HG02763 (cell line): Measurements from ENCODE around the gene AAK1.

Experiments
- ATAC-seq: cut with Tn5 transposase; IDR thresholded peaks from one replicate; pipeline ENCODE4 v1.9.1; 2021; ENCODE audit warnings: mild to moderate bottlenecking, moderate library complexity; ENCODE audit not compliant: unreplicated experiment

Gene AAK1

DNA sequence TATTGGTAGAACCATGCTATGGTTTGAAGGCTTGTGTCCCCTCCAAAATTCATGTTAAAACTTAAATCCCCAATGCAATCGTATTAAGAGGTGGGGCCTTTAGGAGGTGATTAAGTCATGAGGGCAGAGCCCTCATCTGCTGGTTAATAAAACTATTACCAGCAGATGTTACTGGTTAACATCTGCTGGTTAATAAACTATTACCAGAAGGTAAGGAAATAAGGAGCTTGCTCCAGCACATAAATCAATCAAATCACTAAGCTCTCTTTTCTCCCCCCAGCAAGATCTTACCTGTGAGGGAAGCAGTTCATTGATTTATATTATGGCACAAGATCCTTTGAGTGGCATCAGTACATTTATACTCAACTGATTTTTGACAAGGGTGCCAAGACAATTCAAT lies 96.9 kb downstream of the AAK1 start:
- no peak for ATAC-seq

DNA sequence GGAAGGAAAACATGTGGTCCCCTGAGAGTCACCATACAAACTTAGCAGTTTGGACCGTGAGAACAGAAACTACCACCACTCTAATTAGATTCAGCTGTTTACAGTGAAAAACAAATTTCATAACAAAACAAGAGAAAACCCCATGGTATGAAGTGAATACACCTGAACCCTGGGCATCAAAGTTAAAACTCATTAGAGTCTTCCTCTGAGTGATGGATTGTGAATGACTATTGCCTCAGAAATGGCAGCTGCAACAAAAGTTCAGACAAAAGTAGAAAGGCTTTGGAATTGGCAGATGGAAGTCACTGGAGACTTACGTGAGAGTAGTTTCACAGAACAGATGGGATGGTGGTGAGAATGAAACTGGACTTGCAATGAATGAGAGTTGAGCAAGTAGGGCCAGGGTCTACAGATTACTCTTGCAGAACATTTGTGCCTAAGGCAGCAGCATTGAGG lies 98.0 kb downstream of the AAK1 start:
- ATAC-seq: no peak

DNA sequence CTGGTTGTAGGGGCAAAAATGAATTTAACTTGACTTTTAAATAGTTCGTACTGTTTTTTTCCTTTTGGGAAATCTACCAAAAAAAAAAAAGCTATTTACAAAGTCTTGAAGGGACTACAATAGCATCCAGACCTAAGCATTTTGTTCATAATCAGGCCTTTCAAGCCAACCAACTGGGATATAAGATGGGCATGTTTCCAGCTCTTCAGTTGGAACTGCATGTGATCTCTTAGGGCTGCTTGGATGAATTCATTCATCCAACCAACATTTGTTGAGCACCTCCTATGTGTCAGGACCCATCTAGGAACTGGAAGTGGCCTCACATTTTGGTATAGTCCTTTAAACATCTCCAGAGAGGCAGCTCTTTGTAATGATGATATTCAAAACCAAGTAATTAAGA lies 98.6 kb downstream of the AAK1 start:
- ATAC-seq: no peak

DNA sequence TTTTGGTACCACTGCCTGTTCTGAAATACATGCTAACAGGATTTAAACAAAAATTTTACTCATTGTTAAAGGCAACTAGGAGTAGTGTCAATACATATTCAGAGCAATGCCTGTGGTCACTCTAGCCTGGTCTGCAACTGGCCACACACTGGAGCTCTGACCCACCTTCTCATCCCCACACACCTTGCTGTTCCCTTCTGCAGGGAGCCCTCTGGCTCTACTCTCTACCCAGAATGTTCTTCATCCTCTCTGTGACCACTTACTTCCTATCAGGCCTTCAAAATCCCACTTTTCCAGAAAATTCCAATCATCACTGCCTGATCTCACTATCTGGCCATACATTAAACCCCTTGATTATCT lies 104.0 kb downstream of the AAK1 start:
- no peak for ATAC-seq

DNA sequence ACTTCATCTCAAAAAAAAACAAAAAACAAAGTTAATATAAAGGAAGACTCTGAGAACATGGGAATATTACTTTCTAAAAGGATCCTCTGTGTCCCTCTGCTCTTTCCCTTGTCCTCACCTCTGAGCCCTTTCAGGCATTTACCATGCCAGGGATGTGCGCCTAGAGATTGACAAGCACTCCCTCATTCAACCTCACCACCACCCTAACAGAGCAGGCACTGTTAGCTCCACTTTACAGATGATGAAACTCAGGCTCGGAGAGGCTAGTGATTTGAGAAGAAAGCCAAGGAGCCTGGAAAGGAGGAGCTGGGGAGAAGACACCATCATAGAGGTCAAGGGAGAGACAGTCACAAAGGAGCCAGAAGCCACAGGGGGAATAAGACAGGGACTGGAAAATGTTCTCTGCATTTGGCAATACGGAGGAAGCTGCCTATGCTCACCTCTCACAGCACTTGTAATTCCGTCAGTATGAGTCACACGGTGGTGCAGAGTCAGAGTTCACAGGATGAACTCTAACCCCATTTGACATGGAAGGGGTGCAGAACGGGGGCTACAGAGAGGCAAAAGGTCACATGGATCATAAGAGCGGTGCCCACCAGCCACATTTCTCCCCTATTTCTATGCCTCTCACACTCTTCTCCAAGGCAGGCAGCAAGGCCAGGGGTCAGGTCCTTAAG lies 104.5 kb downstream of the AAK1 start:
- no peak for ATAC-seq

DNA sequence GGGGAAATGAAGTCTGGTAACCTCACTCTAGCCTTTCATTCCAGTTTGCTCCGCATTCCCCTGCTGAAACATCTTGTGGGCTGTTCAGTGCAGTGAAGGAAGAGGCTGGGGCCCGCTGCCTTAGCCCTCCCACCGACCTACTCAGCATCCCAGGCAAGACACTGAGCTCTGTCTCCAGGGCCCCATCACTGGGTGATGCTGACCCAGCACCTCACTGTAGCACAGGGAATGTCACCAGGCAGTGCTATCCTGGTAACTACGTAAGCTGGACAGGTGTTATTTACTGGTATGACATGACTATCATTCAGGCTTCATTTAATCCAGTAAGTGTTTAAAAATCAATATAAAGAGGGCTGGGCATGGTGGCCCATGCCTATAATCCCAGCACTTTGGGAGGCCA lies 105.3 kb downstream of the AAK1 start:
- ATAC-seq: no peak

DNA sequence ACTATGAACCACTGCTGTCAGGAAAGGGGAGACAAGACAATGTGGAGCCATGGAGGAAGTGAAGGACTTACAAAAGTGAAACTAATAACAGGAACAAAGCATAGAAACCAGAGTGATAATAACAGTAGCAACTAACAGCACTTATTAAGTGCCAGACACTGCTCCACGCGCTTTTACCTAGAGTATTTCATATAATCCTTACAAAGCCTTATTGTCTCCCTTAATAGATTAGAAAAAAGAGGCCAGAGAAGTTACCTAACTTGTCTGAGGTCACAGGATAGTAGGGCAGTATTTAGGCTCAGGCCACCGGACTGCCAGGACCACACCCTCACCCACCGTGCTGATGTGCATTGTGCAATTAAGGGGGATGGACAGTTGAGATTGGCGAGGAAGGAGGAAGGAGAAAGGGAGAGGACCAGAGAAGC lies 107.7 kb downstream of the AAK1 start:
- no peak for ATAC-seq

DNA sequence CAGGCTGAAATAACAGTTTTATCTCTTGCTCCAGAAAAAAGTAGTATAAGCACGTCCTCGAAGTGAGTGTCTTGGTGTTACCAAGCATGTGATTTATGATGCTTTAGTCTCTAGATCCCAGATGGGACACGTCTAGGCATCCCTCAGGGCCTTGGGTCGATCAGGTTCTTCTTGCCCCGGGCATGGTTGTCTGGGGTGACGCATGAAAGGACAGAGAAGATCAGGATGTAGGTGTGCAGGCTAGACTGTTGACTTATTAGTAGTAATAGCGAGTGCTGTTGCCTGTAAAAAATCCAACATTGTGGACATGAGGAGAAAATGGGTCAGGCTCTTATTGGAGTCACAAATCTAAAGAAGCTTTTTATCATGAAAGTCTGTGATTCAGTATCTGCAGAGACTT lies 112.4 kb downstream of the AAK1 start:
- ATAC-seq: no peak

DNA sequence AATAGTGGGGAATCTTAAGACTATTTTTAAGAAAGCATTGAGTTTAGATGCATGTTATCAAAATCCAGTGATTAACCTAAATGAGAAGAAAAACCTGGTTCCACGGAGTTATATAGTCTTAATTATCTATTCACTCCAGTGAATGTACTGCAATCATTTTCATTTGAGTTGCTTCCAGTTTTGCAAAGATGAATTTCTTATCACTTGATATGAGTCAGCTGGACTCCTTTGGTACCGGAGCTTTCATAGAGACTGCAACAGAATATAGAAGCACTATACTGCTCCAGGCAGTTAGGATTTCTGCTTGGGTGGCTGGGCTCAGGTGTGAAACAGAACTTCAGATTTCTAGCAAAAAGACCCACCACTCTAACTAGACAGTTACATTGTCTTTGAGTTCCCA lies 114.1 kb downstream of the AAK1 start:
- ATAC-seq: no peak

DNA sequence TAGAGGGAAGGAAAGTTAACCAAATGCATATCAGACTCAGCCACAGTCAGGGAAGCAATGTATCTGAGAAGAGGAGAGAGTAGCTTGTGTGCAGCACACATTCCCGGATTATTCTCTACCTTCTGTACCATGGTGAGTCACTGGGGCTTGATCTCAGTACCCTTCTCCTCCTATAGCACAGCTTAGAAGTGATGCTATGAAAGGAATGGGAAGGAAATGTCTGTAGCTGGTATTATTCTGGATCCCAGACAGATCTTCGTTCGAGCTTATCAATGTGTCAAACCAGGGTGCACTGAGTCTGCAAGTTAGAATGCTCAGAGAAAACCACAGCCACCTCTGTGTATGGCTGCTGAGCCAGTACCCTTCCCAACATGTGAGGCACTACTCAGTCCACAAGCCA lies 118.3 kb downstream of the AAK1 start:
- no peak for ATAC-seq

DNA sequence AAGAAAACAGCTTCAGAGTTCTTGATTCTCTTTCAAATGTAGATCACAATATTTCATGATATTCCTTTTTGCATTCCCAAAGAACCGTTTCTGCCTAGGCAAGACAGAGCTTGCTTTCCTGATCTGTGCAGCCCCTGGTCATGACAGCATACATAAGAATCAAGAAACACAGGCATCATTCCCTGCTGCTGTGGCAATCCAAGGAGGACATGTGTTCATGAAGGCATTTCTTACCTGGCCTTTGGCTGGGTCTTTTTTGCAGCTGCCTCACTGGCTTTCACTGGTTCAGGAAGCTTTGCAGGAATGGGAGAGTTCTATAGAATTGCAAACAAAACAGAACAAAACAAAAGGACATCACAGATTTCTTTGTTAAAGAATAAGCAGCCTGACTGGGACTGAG lies 118.7 kb downstream of the AAK1 start:
- ATAC-seq: no peak

DNA sequence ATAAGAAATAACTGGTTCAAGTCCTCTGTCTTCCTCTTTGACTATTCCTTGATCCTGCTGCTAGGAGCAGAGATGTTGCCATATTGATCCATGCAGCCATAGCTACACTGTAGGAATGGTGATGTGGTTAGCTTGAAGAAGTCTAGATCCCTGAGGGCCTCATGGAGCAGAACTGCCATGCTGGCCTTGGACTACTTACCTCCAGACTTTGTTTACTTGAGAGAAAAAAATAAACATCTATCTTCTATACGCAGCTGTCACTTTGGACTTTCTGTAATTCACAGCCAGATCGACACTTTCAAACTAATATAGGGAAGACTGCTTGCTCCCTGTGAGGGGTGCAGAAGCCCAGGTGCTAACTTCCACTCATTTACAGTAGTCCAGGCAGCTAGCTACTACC lies 121.8 kb downstream of the AAK1 start:
- no peak for ATAC-seq

DNA sequence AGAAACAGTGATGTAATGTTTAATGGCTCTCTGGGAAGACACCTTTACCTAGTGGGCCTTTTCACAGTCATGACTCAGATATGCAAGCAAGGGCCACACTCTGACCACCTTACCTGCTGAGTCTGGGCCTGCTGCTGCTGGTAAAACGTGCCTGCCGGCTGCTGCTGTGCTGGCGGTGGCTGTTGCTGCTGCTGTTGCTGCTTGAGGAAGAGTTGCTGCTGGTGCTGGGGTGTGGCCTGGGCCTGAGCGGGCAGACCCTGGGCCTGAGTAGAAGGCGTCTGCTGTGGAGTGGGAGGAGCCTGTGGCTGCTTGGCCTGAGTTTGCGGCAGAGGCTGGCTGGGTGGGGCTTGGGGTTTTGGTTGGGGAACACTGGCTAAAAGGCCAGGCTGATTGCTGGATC lies 124.7 kb downstream of the AAK1 start:
- no peak for ATAC-seq

DNA sequence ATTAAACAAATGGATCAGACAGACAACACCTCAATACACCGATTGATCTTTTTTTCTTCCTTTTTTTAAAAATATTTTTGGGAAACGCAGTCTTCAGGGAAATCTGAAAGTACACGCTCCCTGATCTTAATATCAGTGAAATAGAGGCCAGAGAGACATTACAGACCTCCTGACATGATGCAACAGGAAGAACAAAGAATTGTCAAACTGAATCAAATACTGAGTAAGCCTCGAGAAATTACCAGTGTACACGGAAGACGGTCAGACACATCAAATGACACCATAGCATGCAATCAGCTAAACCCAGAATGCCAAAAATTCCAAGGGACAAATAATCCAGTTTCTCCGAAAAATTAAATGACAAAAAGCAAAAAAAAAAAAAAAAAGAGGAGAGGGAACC lies 126.1 kb downstream of the AAK1 start:
- ATAC-seq: no peak

DNA sequence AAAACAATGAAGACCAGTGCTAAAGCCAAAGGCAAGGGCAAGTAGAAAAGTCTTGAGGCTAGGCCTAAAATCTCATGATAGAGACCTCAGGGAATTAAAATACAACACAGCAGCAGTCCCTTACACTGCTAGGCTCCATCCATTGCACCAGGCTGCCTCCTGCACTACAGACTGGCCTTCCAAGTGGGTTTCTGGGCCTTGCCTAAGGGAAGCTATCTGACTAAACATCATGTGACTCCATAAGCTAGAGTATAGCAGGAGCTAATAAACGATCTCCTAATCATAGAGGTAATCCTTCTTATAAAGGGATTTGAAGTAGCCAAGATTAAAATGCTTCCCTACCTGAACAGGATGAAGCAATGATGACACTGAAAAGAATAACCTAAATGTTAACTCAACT lies 128.7 kb downstream of the AAK1 start:
- no peak for ATAC-seq

DNA sequence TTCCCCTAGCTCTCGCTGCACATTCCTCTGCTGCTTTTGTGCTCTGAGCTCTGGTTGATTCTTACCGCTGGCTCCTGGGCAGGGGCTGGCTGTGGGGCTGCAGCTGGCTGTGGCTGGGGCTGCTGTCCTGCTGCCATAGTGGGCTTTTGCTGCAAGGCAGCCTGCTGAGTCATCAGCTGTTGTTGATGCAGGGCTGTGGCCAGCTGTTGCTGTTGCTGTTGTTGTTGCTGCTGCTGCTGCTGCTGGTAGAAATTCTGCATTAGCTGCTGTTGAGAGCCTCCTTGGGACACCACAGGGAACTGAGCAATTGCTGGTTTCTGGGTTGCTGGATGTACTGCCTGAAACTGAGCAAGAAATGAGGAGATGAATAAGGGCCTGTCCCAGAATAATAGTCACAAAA lies 129.1 kb downstream of the AAK1 start:
- no peak for ATAC-seq

DNA sequence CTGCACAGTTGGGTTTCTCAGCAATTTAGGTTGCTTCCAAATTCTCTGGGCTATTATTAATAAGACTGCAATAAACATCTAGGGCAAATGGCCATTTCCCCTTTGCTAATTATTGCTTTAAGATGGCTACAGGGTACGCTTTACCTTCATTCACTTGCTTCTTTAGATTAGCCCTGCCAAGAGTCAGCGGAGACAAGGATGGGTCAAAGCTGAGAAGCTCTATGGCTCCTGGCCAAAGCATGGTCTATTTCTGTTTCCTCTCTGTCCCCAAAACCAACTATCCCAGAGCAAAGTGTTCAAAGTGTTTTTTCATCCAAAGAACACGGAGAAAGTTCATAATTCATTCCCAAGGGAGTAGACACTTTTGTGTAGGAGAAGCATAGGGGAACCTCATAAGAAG lies 131.1 kb downstream of the AAK1 start:
- no peak for ATAC-seq

DNA sequence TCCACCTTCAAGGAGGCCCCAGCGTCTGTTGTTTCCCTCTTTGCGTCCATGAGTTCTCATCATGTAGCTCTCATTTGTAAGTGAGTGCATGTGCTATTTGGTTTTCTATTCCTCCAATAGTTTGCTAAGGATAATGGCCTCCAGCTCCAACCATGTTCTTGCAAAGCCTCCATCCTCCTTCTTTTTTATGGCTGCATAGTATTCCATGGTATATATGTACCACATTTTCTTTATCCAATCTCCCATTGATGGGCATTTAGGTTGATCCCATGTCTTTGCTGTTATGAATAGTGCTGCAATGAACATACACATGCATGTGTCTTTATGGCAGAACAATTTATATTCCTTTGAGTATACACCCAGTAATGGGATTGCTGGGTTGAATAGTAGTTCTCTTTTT lies 133.3 kb downstream of the AAK1 start:
- no peak for ATAC-seq

DNA sequence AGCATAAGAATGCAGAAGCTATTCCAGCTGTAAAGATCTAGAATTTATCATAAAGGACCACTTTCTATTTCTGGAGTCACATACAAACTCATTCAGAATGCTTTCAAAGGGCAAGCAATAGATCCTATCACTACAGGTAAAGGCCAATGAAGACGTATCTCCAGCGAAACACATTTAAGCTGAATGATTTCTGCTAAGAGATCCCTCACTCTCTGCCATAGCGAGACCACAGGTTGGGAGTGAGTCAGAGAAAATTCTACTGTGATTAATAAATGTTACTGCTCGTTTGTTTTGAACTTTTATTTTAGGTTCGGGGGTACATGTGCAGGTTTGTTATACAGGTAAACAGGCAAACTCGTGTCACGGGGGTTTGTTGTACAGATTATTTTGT lies 133.8 kb downstream of the AAK1 start:
- no peak for ATAC-seq

DNA sequence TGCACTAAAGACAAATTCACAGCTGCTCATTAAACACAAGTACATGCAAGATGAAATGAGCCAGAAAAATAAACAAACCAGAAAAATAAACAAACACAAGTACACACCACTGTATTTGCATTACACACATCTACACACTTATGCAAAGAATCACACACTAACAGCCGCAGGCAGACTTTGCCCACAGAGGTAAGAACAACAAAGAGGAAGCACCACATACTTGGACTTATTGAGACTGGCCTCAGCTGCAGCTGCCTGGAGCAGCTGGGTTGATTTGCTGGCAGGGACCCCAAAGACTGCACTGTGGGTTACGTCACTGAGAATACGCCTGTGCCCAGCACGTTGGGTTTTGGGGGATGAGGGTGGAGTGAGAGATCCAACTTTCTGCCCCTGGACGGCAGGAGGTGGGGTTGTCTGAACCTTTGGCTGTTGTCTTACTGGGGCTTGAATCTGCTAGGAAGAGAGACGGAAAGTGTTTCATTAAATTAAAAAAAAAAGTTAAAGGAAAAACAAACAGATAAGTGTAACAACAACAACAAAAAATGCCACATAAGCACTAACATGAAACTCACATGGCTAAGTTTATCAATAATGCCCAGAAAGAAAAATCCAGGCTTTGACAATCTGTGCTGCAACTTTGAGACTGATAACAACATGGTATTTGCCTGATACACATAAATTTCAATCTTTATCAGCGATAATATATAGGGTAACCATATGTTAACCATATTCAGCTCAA lies 134.4 kb downstream of the AAK1 start:
- no peak for ATAC-seq

DNA sequence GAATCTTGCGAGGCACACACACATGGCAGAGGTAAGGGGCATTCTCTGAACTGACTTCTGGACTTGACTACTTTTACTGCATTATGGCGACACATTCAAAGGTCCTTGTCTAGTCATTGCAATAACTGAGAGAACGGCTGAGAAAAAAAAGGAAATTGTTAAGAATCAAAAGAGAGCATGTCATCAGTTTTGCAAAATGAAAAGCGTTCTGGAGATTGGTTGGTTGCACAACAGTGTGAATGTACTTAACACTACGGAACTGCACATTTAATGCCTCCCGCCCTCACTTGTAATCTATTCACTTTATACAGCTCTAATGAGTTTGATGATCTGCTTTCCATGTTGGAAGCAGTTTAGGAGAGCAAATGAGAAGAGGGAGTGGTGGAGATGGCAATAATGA lies 137.8 kb downstream of the AAK1 start:
- ATAC-seq: no peak

DNA sequence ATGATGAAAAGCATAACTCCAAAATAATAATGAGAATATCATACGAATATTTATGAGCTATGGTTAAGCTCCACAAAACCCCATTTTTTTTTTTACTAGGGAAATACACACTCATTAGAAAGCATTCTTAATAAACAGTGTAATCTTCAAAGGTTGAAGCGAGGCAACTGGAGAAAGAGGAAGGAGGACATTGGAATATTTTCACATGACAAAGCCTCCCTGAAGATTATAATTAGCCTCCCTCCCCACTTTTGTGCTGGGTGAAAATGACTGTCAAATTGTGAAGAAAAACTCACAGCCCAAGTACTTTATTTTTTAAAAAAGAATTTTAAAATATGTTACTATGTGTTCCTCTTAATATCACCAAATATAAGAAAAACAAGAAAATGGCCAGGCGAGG lies 142.2 kb downstream of the AAK1 start:
- no peak for ATAC-seq

DNA sequence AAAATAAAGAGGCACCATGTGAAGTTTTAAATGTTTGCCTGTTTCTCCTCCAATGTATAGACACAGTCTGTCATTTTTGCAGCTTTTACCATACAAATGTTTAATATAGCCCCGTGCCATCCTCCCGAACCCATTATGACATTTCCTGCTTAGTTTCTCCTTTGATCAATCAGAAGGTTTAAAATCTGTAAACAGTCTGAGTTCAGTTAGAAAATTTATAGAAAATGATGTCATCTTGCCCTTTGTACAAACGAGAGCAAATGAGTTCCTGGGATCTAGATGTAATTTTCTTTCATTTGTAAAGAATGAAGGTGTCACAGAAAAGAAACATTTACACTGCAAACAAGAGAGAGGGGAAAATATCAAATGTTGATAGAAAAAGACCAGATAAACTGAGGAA lies 143.6 kb downstream of the AAK1 start:
- ATAC-seq: no peak
